Activated T-cell treated with anti-CD3 and anti-CD28 coated beads, Interleukin-2, amount 50 U/mL, for 48 hours (primary cell): Measurements from ENCODE around the gene RGS19.

Experiments used
- DNase-seq, 2 experiments: peaks; one replicate each; pipeline ENCODE4 v3.0.0-alpha.2; 2020

RGS19 gene

DNA sequence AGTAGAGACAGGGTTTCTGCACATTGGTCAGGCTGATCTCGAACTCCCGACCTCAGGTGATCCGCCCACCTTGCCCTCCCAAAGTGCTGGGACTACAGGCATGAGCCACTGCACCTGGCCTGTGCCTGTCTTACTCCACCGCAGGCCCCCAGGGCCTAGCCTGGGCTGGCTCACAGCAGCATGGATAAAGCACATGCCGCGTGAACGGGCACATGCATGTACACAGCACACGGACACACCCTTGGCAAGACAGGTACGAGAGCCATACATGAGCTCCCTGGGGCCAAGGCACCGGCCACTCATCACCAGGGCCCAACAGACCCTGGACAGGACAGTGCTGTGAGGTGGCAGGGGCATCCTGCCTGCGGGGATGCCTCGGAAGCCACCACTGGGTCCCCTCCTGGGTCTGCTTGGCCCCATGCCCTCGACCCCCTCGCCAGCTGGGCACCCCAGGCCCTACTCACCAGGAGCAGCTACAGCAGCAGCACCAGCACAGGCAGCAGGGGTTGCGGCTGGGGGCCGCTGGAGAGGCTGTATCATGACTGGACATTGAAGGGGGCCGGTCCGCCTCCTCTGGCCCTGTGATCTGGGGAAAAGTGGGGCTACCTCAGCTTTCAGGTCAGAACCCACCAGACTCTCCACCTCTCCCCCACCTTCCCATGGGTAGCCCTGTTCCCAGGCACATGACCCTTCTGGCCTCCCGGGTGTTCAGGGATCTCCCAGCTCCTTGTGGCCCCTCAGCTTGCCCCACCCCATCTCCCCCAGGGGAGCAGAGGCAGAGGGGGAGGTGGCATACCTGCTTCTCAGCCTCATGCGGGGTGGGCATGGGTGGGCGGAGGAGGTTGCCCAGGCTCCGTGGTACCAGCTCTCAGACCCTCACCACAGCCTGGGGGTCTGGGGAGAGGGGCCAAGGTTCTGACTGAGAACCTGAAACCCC is 3.0 kb downstream of the RGS19 start:
- DNase-seq, result no peak

DNA sequence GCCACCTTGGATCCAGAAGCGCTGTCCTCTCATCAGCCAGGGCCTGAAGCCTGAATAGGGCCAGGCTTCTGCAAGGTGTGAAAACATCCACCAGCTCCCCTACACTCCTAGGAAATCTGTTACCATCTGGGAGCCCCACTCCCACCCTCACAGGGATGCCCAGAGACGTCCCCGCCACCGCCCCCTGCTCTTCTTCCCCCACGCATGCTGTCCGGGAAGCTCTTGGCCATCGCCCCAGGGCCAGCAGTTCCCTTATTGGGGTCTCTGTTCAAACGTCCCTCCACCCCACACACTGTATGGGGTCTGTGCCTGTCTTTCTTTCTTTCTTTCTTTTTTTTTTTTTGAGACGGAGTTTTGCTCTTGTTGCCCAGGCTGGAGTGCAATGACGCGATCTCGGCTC is 3.8 kb downstream of the RGS19 start:
- DNase-seq, result no peak

DNA sequence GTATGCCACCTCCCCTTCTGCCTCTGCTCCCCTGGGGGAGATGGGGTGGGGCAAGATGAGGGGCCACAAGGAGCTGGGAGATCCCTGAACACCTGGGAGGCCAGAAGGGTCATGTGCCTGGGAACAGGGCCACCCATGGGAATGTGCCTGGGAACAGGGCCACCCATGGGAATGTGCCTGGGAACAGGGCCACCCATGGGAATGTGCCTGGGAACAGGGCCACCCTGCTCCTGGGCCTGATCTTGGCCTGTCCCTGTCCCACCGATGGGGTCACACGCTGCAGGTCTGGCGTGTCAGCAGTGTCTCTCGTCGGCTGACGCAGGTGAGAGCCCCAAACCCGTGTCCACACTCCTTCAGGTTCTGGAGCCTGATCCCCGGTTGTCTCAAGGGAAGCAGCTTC is 4.4 kb downstream of the RGS19 start:
- no peak for DNase-seq

DNA sequence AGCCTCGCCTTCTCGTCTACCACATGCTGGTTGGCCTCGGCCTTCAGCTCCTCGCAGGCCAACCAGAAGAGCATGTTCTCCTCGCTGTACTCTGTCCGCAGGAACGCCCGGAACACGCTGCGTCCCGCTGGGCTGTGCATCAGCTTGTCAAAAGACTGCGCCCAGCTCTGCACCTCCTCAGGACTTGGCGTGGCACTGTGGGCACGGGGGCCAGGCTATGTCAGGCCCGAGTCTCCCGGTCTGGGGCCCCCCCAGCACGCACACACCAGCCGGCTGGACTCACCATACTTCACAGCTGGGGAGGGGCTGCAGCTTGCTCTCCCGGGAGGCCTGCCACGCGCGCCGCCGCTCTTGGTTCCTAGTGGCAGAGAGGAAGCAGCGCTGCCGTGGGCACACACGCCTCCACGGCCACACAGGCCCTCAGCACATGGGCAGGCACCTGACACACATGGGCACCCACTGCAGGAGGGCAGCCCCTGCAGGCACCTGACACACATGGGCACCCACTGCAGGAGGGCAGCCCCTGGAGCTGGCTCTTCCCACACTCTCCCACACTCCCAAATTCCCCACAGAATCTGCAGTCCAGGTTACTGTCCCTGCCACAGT is 5.0 kb downstream of the RGS19 start:
- no peak for DNase-seq

DNA sequence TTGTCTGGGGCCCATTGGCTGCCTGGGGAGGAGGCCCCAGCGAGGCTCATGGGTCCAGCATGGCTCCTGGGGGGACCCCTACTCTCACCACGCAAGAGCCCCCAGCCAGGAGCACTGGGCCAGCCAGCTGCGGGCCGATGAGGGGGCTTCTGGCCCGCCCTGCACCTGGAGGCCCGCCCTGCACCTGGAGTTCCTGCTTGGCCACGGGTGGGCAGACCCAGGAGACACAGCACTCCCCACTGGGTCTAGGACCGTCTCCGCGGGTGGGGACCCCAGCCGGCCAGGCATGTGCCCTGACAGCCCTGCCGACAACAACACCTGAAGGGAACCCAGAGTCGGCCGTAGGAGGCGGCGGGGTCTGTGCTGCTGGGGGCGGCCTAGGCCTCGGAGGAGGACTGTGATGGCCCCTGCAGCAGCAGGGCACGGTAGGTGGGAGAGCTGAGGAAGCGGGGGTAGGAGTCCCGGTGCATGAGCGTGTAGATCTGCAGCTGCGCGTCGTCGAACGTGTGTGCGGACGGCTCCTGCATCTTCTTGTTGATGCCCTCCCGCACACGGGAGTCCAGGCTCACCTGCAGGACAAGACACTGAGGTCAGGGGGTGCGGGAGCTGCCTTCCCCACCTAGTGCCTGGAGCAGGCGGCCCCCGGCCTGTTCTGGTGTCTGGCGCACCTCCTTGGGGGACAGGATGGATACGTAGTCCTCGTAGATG is 5.7 kb downstream of the RGS19 start:
- DNase-seq, result no peak

DNA sequence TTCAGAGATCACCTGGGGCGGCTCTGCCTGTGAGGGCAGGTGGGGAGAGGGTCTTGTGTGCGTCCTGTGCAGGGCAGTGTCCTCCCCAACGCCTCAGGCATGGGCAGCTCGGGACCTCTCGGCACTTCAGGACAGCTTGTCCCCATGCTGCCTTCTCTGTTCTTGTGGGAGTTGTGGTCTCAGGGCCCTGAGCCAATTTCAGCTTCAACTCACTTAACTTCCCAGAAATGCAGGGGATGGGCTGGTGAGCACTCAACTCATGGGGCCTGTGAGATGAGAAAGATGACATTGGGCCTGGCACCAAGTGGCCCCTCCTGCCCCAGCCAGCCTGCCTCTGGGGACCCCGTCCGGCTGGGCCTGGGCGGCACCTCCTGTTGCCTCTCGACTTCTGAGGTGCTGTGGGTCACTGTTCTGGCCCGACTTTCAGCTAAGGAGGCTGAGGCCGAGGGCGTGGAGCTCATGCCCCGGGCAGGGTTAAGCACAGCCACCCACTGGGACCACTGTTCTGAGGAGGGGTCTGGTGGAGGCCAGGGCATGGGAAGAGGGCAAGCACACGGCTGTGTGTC is 6.7 kb downstream of the RGS19 start:
- no peak for DNase-seq

DNA sequence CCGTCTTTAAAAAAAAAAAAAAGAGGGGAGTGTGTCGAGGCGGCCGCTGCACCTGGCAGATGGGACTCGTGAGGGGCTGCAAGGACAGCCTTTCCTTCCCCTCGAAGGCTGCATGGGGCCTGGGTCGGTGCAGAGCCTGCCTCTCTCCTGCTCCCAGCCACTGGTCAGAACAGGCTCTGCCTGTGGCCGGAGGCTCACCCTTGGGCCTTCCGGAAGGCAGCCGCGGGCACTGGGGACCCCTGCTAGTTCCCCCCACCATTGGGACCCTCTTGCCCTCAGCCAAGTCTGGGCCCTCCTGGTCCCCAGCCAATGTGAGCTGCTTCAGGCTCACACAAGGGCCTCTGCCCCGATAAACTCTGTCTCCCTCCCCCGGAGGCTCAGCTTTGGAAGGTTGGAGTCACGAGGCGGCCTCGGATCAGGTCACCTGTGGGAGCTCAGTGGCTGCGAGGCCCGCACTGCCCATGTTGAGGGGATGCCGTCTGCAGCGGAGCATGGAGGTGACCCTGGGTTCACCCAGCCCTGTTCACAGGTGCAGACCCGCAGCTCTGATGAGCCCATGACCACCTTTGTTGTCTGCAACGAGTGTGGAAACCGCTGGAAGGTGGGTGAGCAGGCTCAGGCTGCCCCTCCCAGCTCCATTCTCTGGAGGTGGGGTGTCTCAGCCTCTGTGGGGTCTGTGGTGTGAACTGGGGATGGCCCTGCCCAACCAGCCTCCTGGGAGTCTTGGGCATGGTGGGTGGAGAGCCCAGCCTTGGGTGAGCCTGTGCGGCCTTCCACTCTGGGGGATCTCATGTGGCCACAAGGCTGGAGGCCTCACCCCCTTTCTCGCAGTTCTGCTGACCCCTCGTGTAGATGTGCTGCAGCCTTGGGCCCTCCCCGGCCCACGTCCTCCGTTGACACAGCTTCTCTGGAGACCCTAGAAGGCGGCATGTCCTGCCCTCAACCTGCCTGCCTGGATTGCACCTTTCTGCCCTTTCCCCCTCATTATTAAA is 7.7 kb downstream of the RGS19 start:
- no peak for DNase-seq

DNA sequence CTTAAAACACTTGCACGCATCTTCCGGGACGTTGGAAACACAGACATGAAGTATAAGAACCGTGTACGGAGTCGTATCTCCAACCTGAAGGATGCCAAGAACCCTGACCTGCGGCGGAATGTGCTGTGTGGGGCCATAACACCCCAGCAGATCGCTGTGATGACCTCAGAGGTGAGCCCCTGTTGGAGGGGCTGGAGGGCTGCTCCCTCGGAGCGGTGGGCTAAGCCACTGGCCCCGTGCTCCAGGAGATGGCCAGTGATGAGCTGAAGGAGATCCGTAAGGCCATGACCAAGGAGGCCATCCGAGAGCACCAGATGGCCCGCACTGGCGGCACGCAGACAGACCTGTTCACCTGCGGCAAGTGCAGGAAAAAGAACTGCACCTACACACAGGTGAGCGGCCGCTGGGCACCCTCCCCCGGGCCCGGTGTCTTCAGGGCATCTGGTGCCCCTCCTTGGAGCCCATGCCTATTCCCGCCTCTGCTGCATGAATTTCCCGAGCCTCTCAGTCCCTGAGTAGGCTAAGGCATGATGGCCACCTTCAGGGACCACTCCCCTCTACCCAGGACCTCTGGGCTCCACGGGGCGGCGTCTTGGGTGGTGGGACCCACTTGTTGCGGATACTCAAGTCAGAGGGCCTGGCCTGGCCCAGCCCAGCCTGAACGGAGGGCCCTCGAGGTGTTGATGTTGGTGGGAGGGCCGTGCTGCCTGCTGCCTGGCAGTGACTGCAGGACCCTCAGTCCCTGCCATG is 8.9 kb downstream of the RGS19 start:
- no peak for DNase-seq

DNA sequence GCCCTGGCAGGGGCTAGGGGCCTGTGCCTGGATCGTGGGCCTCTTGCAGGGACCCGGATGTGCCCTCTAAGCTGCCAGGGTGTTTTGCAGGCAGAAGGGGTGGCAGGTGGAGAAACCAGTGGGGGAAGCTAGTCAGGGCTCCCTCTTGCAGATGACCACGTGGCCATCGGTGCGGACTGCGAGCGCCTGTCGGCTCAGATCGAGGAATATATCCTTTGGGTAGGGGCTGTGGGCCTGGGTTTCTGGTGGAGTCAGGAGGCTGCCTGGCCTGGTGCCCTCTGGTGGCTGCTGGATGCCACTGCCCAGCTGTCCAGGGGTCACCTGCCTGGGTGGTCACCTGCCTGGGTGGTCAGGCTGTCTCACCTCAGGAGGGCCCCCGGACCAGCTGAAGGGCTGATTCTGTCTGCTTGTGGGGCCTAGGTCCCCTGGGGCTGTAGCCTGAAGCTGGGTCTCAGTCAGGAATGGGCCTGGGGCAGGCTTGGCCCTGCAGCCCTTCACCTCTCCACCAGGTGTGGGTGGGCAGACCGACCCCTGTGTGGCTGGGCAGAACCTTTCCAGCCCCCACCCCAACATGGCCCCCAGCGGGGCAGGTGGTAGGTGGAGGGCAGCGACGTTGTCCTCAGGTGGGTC is 9.6 kb downstream of the RGS19 start:
- peak in 1 of 2 experiments; percentile 59 for DNase-seq

DNA sequence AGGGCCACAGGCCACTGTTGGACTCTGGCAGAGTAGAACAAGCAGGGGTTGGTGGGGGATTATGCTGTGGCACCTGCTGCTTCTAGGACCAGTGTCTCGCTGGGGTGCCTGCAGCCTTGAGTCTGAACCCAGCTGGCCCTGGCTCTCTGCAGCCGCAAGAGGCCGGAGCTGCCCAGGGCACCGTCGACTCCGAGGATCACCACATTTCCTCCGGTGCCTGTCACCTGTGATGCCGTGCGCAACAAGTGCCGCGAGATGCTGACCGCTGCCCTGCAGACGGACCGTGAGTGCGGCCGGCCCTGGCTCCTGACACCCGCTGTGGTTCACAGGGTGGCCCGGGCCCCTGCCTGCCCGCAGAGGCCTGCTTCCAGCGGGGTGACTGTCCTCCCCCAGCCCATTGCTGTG is 10.1 kb downstream of the RGS19 start:
- DNase-seq, result no peak

DNA sequence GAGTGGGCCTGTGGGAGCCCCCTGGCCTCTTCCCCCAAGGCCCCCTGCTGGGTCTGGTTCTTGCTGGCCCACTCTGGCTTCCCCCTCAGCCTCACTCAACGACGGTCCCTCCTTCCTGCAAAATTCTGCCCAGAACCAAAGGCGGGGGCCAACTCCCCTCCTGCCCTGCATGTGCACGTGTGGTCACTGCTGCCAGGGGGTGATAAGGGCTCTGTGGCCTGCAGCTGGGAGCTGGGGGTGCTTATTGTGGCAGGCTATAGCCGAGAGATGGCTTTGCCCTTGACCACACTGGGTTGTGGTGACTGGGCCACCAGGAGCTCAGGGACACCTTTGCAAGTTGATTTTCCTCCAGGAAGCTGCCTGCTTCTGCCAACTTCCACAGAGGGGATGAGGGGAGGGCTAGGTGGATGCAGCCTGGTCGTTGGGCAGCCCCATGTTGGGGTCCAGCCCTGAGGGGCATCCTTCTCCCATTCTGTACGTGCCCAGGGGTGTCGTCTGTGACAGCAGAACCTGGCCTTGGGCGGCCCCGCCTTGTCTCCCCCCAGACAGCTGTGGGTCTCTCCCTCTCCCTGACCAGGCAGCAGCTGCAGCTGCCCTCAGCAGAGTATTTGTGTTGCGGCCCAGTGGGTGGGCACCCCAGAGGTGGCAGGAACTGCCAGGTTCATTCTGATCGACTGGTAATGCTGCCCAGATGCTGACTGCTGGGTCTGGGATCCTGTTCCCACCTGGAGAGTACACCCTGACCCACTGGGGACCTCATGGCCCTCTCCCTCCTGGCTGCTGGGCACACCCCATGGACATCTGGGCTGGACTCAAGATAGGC is 10.7 kb downstream of the RGS19 start:
- DNase-seq, result no peak

DNA sequence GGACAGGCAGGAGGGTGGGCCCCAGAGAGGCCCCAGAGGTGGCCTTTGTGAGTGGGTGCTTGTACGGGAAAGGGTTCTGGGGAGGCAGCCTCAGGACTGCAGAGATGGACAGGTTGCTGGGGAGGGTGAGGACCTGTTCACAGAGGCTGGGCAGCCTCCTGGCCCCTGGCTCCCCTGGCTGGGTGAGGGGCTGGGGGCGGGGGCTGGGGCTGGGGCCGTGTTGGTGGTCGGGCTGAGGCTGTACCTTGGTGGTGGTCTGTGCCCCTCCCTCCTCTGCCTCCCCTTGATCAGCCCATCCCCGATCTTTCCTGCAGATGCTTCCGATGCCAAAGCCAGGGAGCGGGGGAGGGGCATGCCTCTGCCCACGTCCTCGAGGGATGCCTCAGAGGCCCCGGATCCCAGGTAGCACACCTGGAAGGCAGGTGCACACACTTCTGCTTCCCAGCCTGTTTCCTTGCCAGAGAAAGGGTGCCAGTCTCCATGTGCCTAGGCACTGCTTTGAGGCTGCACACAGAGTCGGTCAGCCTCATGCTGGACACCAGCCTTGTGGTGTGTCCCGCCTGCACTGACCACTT is 11.5 kb downstream of the RGS19 start:
- no peak for DNase-seq

DNA sequence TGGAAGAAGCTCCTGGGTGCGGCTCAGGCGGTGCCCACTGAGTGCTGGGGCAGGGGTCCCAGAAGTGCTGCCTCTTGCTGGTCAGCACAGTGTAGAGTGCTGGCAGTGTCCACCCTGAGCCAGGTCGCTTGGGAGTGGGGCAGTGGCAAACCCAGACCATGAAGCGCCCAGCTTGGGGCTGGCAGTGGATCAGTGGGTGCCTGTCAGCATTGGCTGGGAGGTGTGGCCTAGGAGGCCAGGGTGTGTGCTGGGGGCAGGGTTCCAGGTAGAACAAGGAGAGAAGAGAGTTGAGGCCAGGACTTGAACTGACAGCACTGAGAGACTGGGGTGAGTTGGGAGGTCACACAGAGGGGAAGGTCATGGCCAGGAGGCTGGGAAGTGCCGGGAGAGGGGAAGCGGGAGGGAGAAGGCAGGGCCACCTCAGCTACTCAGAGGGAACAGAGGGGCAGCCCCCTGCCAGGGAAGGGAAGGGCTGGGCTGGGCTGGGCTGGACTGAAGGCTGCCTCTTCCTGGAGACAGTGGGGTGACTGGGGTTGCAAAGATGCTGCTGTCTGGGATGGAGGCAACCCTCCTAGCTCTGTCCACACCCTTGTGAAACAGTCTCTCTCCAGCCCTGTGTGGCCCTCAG is 12.2 kb downstream of the RGS19 start:
- DNase-seq, result no peak

DNA sequence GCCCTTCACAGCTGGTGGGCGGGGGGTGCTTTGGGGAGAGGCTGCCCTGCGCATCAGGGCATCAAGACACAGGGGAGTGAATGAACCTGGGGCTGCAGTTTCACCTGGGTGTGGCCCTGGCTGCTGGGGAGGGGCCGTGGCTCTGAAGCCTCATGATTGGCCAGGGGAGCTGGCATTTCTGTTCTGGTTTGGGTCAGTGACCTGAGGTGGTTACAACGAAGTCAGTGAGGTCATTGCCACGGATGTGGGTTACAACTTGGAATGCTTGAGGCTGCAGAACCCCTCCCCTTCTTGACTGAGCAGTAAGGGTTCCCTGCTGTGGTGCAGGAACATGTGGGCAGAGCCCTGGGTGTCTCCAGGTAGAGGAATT is 13.4 kb downstream of the RGS19 start:
- DNase-seq, result peak; percentile 70 to 81

DNA sequence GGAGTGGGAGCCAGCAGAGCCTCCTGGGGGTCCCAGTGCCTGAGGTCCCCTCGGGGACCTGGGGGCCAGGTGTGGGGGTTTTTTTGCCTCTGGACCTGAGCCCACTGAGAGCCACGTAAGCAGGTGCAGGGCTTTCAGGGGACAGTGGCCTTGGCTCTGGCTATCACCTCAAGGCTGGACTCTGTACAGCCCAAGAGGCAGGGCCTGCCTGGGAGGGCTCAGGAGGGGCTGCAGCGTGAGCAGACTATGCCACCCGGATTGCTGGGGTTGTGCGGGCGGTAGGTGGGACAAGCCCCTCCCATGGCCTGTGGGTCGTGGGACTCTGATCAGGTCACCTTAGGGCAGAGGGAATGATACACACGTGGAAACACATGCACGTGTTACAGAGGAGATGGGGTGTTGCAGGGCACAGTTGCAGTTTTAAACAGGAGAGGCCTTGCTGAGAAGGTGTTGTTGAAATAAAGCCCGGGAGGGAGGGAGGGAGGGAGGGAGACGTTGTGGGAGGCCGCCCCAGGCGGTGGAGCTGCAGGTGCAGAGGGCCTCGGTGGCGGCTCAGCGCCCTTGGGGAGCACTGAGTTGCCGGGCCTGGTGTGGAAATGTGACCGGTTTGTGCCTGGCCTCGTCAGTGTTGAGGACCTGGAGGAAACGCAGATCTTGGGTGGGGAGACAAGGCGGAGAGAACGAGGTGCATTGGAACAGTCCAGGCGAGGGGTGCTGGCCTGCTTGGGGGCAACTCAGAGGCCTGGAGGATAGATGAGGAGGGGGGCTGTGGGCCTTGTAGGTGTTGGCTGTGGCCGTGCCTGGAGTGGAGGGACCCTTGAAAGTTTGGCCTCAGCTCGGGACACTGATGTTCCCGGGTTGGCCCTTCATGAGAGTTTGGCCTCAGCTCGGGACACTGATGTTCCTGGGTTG is 14.0 kb downstream of the RGS19 start:
- DNase-seq, result no peak

DNA sequence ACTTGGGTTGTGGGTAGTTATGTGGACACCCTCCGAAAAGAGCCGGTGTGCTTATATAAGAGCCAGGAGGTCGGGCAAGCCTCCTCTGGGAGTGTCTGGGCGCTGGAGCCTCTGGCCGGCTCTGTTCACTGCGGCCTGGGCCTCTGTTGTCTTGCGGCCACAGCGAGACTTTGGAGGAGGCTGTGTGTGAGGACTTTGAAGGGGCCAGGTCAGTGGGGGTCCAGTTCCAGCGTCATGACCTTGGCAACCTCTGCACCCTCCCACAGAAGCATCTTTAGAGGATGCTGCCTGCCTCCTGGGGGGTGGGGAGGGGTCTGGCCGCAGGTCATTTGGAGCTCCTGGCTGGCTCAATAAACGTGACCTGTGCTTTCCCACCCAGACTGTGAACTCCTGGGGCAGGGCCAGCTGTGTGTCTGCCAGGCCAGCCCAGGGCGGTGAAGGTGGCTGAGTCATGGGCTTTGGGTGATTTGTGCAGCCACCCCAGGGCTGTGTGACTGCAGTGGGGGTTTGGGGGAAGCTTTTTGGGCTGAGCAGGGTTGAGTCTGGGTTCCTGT is 15.1 kb downstream of the RGS19 start:
- DNase-seq, result no peak

DNA sequence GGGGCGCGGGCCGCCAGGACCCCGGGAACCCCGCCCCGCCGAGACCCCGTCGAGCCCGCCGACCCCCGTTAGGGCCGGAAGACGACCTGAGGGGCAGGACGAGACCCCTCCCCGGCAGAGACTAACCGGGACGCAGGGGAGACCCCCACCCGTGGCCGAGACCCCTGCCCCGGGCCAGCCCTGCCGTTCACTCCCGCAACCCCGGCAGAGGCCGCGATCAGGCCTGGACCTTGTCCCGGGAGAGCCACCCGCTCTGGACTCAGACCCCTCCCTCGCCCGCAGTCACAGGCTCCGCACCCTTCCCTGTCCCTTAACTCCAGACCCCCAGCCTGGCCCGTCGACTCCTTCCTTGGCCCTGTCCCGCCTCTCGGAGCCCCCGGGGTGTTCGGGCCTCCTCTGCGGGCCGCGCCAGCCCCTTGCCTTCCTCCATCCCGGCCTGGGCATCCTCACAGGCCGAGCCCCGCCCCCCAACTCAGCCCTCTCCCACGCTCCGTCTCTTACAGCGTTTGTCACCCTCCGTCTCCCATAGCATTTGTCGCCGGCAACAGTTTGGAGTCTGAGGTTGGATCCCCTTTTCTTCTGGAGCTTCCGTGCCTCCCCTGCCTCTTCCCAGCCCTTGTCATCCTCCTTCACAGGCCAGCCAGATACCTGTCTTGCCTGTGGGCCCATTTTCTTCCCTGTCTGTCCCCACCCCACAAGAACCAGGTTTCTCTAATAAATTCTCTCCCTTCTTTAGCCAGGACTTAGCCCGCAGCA is 15.8 kb downstream of the RGS19 start:
- peak; percentile 63 to 68 for DNase-seq
